CD4-positive, CD25-positive, alpha-beta regulatory T cell (primary cell): ENCODE measurements around the gene PMEPA1. TPM values are rescaled to one million over a fixed set of nuclear protein-coding genes. Genes with fewer than 3 reads are reported as not detected.
A peak's percentile ranks its signal among the peaks of the same experiment; 100 is the strongest.

Experiments used
- ATAC-seq, 2 donors: fragments of 150-1000 bp; cut with Tn5 transposase; one replicate each; pipeline ENCODE4 v1.10.0; 2021; ENCODE audit warnings: low read depth in 2 of 2, moderate number of reproducible peaks in 2 of 2, moderate library complexity in 1 of 2
- DNase-seq, 3 donors: peaks; one replicate each; pipeline versions ENCODE4 v3.0.0 to v3.0.0-alpha.2; 2012 to 2022; ENCODE audit warnings: mixed read lengths in 1 of 3
- H3K27ac ChIP-seq: one replicate; pipeline ENCODE4 v1.7.0; 2013; ENCODE audit warnings: mild to moderate bottlenecking, low read length; ENCODE audit not compliant: insufficient read depth, poor library complexity, severe bottlenecking
- H3K27me3 ChIP-seq: one replicate; pipeline ENCODE4 v1.7.0; 2013; ENCODE audit warnings: low read length; ENCODE audit not compliant: control insufficient read depth, insufficient read depth
- H3K36me3 ChIP-seq: one replicate; pipeline ENCODE4 v1.7.0; 2013; ENCODE audit warnings: mild to moderate bottlenecking, low read length, moderate library complexity; ENCODE audit not compliant: control insufficient read depth, insufficient read depth
- H3K4me1 ChIP-seq: 2 replicates; pipeline ENCODE4 v1.7.0; 2013; ENCODE audit warnings: mild to moderate bottlenecking, low read length; ENCODE audit not compliant: insufficient read depth, control insufficient read depth, poor library complexity, severe bottlenecking
- H3K4me3 ChIP-seq: one replicate; pipeline ENCODE4 v1.7.0; 2013; ENCODE audit warnings: low read depth, mild to moderate bottlenecking, low read length, moderate library complexity
- H3K9me3 ChIP-seq, 2 experiments: 1 replicate in 1 of 2; 2 replicates in 1 of 2; pipeline ENCODE4 v1.7.0; 2013; ENCODE audit warnings: low read length in 2 of 2, mild to moderate bottlenecking in 1 of 2, moderate library complexity in 1 of 2; ENCODE audit not compliant: control insufficient read depth in 2 of 2
- H3K27ac Mint-ChIP-seq, 3 donors: one replicate each; pipeline ENCODE4 v1.8.0; 2020 to 2022; ENCODE audit warnings: mild to moderate bottlenecking in 3 of 3, mixed read lengths in 3 of 3, moderate library complexity in 2 of 3
- H3K27me3 Mint-ChIP-seq: one replicate; pipeline ENCODE4 v1.8.0; 2022; ENCODE audit warnings: mild to moderate bottlenecking, mixed read lengths
- H3K36me3 Mint-ChIP-seq: one replicate; pipeline ENCODE4 v1.8.0; 2020; ENCODE audit warnings: mixed read lengths
- H3K4me1 Mint-ChIP-seq, 4 donors: one replicate each; pipeline ENCODE4 v1.8.0; 2020 to 2022; ENCODE audit warnings: mixed read lengths in 4 of 4, mild to moderate bottlenecking in 1 of 4
- H3K4me3 Mint-ChIP-seq, 4 donors: one replicate each; pipeline ENCODE4 v1.8.0; 2020 to 2022; ENCODE audit warnings: mild to moderate bottlenecking in 4 of 4, mixed read lengths in 4 of 4, moderate library complexity in 3 of 4
- H3K9me3 Mint-ChIP-seq, 7 donors: one replicate each; pipeline ENCODE4 v1.8.0; 2020 to 2022; ENCODE audit warnings: mixed read lengths in 7 of 7, mild to moderate bottlenecking in 3 of 7, moderate library complexity in 2 of 7
- polyA plus RNA-seq, 4 donors: library from polyadenylated mRNA; unstranded; fragments of 300-500 nt; fragmentation: Illumina TruSeq; gene quantifications; one replicate each; pipeline ENCODE4 v1.2.3, GENCODE V29; 2021
- total RNA-seq: library from RNA; stranded (reverse); gene quantifications from one replicate; pipeline ENCODE4 v1.2.3, GENCODE V29; 2022

Gene PMEPA1
- total and polyA plus RNA-seq, 5 donors from 2014 or later, result 0.36 to 4.0 (median 0.86) TPM

- peaks cover 7% of the 10 kb centered on the region for H3K27me3 Mint-ChIP-seq
- Histone ChIP-seq H3K36me3 (peaks cover 6% of the 10 kb centered on the region), H3K27me3 (no peaks in the 10 kb centered on the region), H3K27ac (no peak overlapping the region), H3K4me1 (peaks cover 8% of the 10 kb centered on the region), H3K9me3 (no peaks in the 10 kb centered on the region), H3K4me3 (no peak overlapping the region)
- ATAC-seq (no peak), DNase-seq (no peak)
- peaks cover 0 to 3% (median 0%) of the 10 kb centered on the region in 7 donors for H3K9me3 Mint-ChIP-seq
- no peak overlapping the region for H3K4me3 Mint-ChIP-seq
- peak overlapping the region in 1 of 3 donors; percentile 62 for H3K27ac Mint-ChIP-seq
- peaks cover 0 to 12% (median 2%) of the 10 kb centered on the region in 4 donors for H3K4me1 Mint-ChIP-seq
- peaks cover 13% of the 10 kb centered on the region for H3K36me3 Mint-ChIP-seq
Observed at GRCh38 chr20:57600320-57601210, 109.2 kb downstream of the PMEPA1 start.

- Mint-ChIP-seq H3K4me3 (no peak overlapping the region), H3K27ac (no peak overlapping the region), H3K27me3 (peaks cover 10% of the 10 kb centered on the region), H3K36me3 (no peaks in the 10 kb centered on the region), H3K4me1 (peaks cover under 1 to 6% (median 4%) of the 10 kb centered on the region in 4 donors), H3K9me3 (peaks cover 0 to 3% (median 0%) of the 10 kb centered on the region in 7 donors)
- Histone ChIP-seq H3K4me1 (peaks cover 8% of the 10 kb centered on the region), H3K27ac (no peak overlapping the region), H3K36me3 (no peaks in the 10 kb centered on the region), H3K9me3 (no peaks in the 10 kb centered on the region), H3K4me3 (no peak overlapping the region), H3K27me3 (no peaks in the 10 kb centered on the region)
- DNase-seq (no peak), ATAC-seq (no peak)
Observed at GRCh38 chr20:57598491-57598890, 111.3 kb downstream of the PMEPA1 start.

Other genes starting within 250 kb of the PMEPA1 start
- not detected for gene CTCFL, start 184.9 kb downstream of the PMEPA1 start, total RNA-seq
- gene CTCFL, start 184.9 kb downstream of the PMEPA1 start, polyA plus RNA-seq, result not detected
- gene PCK1, start 148.9 kb downstream of the PMEPA1 start, total RNA-seq, result not detected
- not detected for gene PCK1, start 148.9 kb downstream of the PMEPA1 start, polyA plus RNA-seq
- gene ZBP1, start 89.6 kb downstream of the PMEPA1 start, total RNA-seq, result 67.0 TPM
- gene ZBP1, start 89.6 kb downstream of the PMEPA1 start, polyA plus RNA-seq, result 10 to 100 TPM; 12.4 to 33.1 (median 20.3) TPM